GM12878 (cell line): ENCODE measurements around the gene MAGI3. TPM values are rescaled to one million over a fixed set of nuclear protein-coding genes. Genes with fewer than 3 reads are reported as not detected.

Experiments
- ATAC-seq: fragments of 200-7000 bp; cut with Tn5 transposase; 3 replicates; pipeline ENCODE4 v1.9.1; 2020; ENCODE audit warnings: mild to moderate bottlenecking, moderate library complexity
- BruUV-seq: library from RNA; stranded (reverse); fragments of 400-500 nt; replicated peaks from 2 replicates; lab custom pipeline; 2021; lab: Mats Ljungman, UMichigan
- CTCF ChIA-PET: fragments of 300-600 bp; sonication (Branson Sonifier 250); formaldehyde crosslinking; extraction: SDS; loops from one replicate; lab custom pipeline; 2021; ENCODE audit warnings: inconsistent platforms; lab: Yijun Ruan, JAX
- POLR2A ChIA-PET: fragments of 350-600 bp; formaldehyde crosslinking; extraction: SDS; loops from one replicate; lab custom pipeline; 2021; ENCODE audit warnings: inconsistent platforms; lab: Charles Lee
- RAD21 ChIA-PET: fragments of 300-600 bp; sonication (Branson Sonifier 250); formaldehyde crosslinking; loops from one replicate; lab custom pipeline; 2023; ENCODE audit warnings: antibody characterized with exemption; ENCODE audit not compliant: unreplicated experiment; lab: Charles Lee
- SMC1A ChIA-PET: fragments of 300-600 bp; sonication (Branson Sonifier 250); formaldehyde crosslinking; loops from one replicate; lab custom pipeline; 2023; ENCODE audit not compliant: unreplicated experiment, uncharacterized antibody; lab: Charles Lee
- DNase-seq: peaks from one replicate; pipeline ENCODE4 v3.0.0-alpha.2; 2011; ENCODE audit warnings: low read depth, low spot score
- FAIRE-seq: peaks from 3 replicates; lab custom pipeline; 2011; peaks lifted over from hg19 to GRCh38; lab: Jason Lieb, UNC
- H2AFZ ChIP-seq: 2 replicates; pipeline ENCODE4 v1.6.0; 2011; ENCODE audit warnings: low read depth, low read length, control low read depth; ENCODE audit not compliant: control insufficient read depth
- H3K27ac ChIP-seq: 2 replicates; pipeline ENCODE4 v1.5.1; 2011; ENCODE audit warnings: control low read depth; ENCODE audit not compliant: control insufficient read depth, insufficient read depth
- H3K27me3 ChIP-seq, 2 experiments: replicated peaks in 1 of 2; 2 replicates each; pipeline versions ENCODE4 v1.6.0 to v1.6.1; 2011; ENCODE audit warnings: low read length in 1 of 2; ENCODE audit not compliant: control insufficient read depth in 2 of 2, insufficient read depth in 2 of 2
- H3K36me3 ChIP-seq, 2 experiments: 2 replicates each; pipeline ENCODE4 v1.5.1; 2011; ENCODE audit warnings: low read length in 1 of 2; ENCODE audit not compliant: control insufficient read depth in 2 of 2, insufficient read depth in 2 of 2
- H3K4me1 ChIP-seq: 2 replicates; pipeline ENCODE4 v1.6.1; 2011; ENCODE audit warnings: mild to moderate bottlenecking, low read length, moderate library complexity, mixed read lengths; ENCODE audit not compliant: control insufficient read depth, insufficient read depth
- H3K4me2 ChIP-seq: 2 replicates; pipeline ENCODE4 v1.6.0; 2011; ENCODE audit warnings: control low read depth; ENCODE audit not compliant: control insufficient read depth, insufficient read depth
- H3K4me3 ChIP-seq: fragments of 200-600 bp; sonication (generic); 2 replicates; pipeline ENCODE4 v1.5.1; 2016
- H3K79me2 ChIP-seq: 2 replicates; pipeline ENCODE4 v1.6.0; 2011; ENCODE audit warnings: low read length; ENCODE audit not compliant: control insufficient read depth, insufficient read depth
- H3K9ac ChIP-seq: 2 replicates; pipeline ENCODE4 v1.8.0; 2011; ENCODE audit warnings: low read length, control low read depth, mixed read lengths; ENCODE audit not compliant: control insufficient read depth, insufficient read depth
- H3K9me3 ChIP-seq: replicated peaks from 3 replicates; pipeline ENCODE4 v1.5.1; 2011; ENCODE audit warnings: mild to moderate bottlenecking, low read length; ENCODE audit not compliant: control insufficient read depth, insufficient read depth
- H4K20me1 ChIP-seq: 2 replicates; pipeline ENCODE4 v1.6.0; 2011; ENCODE audit not compliant: control insufficient read depth, insufficient read depth
- CHD4 ChIP-seq: fragments of 200-600 bp; sonication (generic); IDR thresholded peaks from 2 replicates; pipeline ENCODE4 v1.6.1; 2016; ENCODE audit warnings: mild to moderate bottlenecking
- E2F8 ChIP-seq: fragments of 450-650 bp; IDR thresholded peaks from 2 replicates; pipeline ENCODE4 v1.6.1; 2018; ENCODE audit warnings: mild to moderate bottlenecking, low read depth, moderate library complexity; ENCODE audit not compliant: partially characterized antibody
- HDAC6 ChIP-seq: fragments of 200-600 bp; sonication (generic); IDR thresholded peaks from one replicate; pipeline ENCODE4 v1.8.0; 2017; ENCODE audit warnings: antibody characterized with exemption; ENCODE audit not compliant: unreplicated experiment
- KAT2A ChIP-seq: conservative IDR thresholded peaks from 2 replicates; pipeline ENCODE4 v1.6.1; 2011; ENCODE audit warnings: low read depth, low read length; ENCODE audit not compliant: control insufficient read depth
- MYC ChIP-seq: IDR thresholded peaks from 2 replicates; pipeline ENCODE4 v1.6.1; 2011; ENCODE audit warnings: mild to moderate bottlenecking, low read length, moderate library complexity, inconsistent platforms; ENCODE audit not compliant: insufficient read depth, insufficient replicate concordance, insufficient read length, severe bottlenecking
- NFIC ChIP-seq: IDR thresholded peaks from 2 replicates; pipeline ENCODE4 v1.6.1; 2012; ENCODE audit warnings: low read depth, mild to moderate bottlenecking, inconsistent platforms, low read length, moderate library complexity
- NR2F1 ChIP-seq: fragments of 450-650 bp; conservative IDR thresholded peaks from 2 replicates; pipeline ENCODE4 v1.6.1; 2017; ENCODE audit warnings: mild to moderate bottlenecking
- RAD51 ChIP-seq: fragments of 450-650 bp; IDR thresholded peaks from 2 replicates; pipeline ENCODE4 v1.6.1; 2016; ENCODE audit warnings: moderate library complexity, mild to moderate bottlenecking, inconsistent platforms
- SMC3 ChIP-seq: IDR thresholded peaks from 2 replicates; pipeline ENCODE4 v1.6.1; 2011; ENCODE audit warnings: low read length, improper control_type of control experiment, borderline replicate concordance
- SREBF2 ChIP-seq: IDR thresholded peaks from 2 replicates; pipeline ENCODE4 v1.6.1; 2012; ENCODE audit warnings: mild to moderate bottlenecking, low read length
- SRF ChIP-seq, 2 experiments: IDR thresholded peaks; 2 replicates each; pipeline ENCODE4 v1.6.1; 2011; ENCODE audit warnings: low read depth in 2 of 2, low read length in 2 of 2, mild to moderate bottlenecking in 1 of 2, moderate library complexity in 1 of 2
- SUZ12 ChIP-seq: fragments of 200-600 bp; sonication (generic); IDR thresholded peaks from one replicate; pipeline ENCODE4 v1.6.1; 2018; ENCODE audit warnings: antibody characterized with exemption, mild to moderate bottlenecking; ENCODE audit not compliant: unreplicated experiment
- TCF7 ChIP-seq: IDR thresholded peaks from 2 replicates; pipeline ENCODE4 v1.6.1; 2014; ENCODE audit warnings: antibody characterized with exemption, borderline replicate concordance
- ZNF217 ChIP-seq: fragments of 450-650 bp; IDR thresholded peaks from 2 replicates; pipeline ENCODE4 v1.6.1; 2017; ENCODE audit warnings: antibody characterized with exemption, mild to moderate bottlenecking
- WGBS: methylation state at CpG from one replicate; pipeline ENCODE4 v1.1.6; 2016; ENCODE audit warnings: low lambda C conversion rate; ENCODE audit not compliant: insufficient replicate concordance, insufficient coverage; ENCODE audit errors: missing lambda C conversion rate; 5-methylcytosine and 5-hydroxymethylcytosine counted together
- in situ Hi-C: fragments of 300-500 bp; cut with MboI; formaldehyde crosslinking; loops from 9 replicates; pipeline ENCODE4 v1.14.3; 2018; ENCODE audit warnings: mixed read lengths
- intact Hi-C: fragments of 100-400 bp; cut with micrococcal nuclease; formaldehyde crosslinking; loops from one replicate; pipeline ENCODE4 v1.14.2; 2022; ENCODE audit not compliant: unreplicated experiment
- polyA plus RNA-seq, 11 experiments: library from polyadenylated mRNA; depleted of rRNA in 4 of 11; unstranded in 6 of 11; stranded (reverse) in 5 of 11; fragments of >200 nt; fragmentation: Nextera tagmentation in 4 of 11; fragmentation: Illumina TruSeq in 1 of 11; extraction: Ambion mirVana in 4 of 11; extraction: Trizol in 1 of 11; gene quantifications; 1 replicate in 1 of 11; 2 replicates in 10 of 11; pipeline versions ENCODE4 v1.2.1 to v1.2.3, GENCODE V29; 2011 to 2016; ENCODE audit warnings: inconsistent platforms in 2 of 11, missing spikeins in 2 of 11, low read depth in 1 of 11
- total RNA-seq, 4 experiments: library from RNA; depleted of rRNA in 3 of 4; stranded (reverse); fragments of >200 nt in 3 of 4; fragmentation: Illumina TruSeq in 1 of 4; extraction: Trizol in 1 of 4; gene quantifications; 2 replicates each; pipeline versions ENCODE4 v1.2.1 to v1.2.3, GENCODE V29; 2013 to 2021
- TF ChIP-seq, protein P1 (sequence below): fragments of 150-350 bp; IDR thresholded peaks from 2 replicates; pipeline ENCODE4 v1.6.1; 2016; ENCODE audit warnings: low read depth, low read length

The MAGI3 gene
- total and polyA plus RNA-seq, 10 of the 15 experiments (the other 5 are each of a cell fraction or from before 2014, with no cell fraction given), result 0.17 to 0.65 (median 0.32) TPM

GRCh38 chr1:113429461-113430153, 39.3 kb downstream of the MAGI3 start:
- FAIRE-seq, result no peak
- H3K27me3 ChIP-seq, result no peaks in the 10 kb centered on the region
- H4K20me1 ChIP-seq, result no peaks in the 10 kb centered on the region
- no TSS peak for BruUV-seq
- ChIA-PET SMC1A (no interaction called here), CTCF (interaction anchor here (1.0 kb wide), 1 partner anchor 357 kb away, joined by 4 read pairs; the partner anchor contains the start of gene LRIG2), POLR2A (no interaction called here), RAD21 (no interaction called here)
- no peaks in the 10 kb centered on the region for H3K79me2 ChIP-seq
- no peak overlapping the region for H3K4me2 ChIP-seq
- H3K9ac ChIP-seq, result no peak overlapping the region
- TF ChIP-seq SRF (IDR thresholded peaks at IDR 0.05; ENCODE audit: low read depth in 2 of 2, low read length in 2 of 2), result no peak
- no peak for TF ChIP-seq SREBF2
- TF ChIP-seq E2F8, result no peak
- no peak for TF ChIP-seq SUZ12
- no peak for TF ChIP-seq KAT2A
- TF ChIP-seq CHD4, result no peak
- TF ChIP-seq HDAC6, result no peak
- TF ChIP-seq ZNF217, result no peak
- no peak for TF ChIP-seq MYC
- TF ChIP-seq RAD51, result no peak
- TF ChIP-seq TCF7, result no peak
- no peak for TF ChIP-seq NFIC
- TF ChIP-seq, protein P1, sequence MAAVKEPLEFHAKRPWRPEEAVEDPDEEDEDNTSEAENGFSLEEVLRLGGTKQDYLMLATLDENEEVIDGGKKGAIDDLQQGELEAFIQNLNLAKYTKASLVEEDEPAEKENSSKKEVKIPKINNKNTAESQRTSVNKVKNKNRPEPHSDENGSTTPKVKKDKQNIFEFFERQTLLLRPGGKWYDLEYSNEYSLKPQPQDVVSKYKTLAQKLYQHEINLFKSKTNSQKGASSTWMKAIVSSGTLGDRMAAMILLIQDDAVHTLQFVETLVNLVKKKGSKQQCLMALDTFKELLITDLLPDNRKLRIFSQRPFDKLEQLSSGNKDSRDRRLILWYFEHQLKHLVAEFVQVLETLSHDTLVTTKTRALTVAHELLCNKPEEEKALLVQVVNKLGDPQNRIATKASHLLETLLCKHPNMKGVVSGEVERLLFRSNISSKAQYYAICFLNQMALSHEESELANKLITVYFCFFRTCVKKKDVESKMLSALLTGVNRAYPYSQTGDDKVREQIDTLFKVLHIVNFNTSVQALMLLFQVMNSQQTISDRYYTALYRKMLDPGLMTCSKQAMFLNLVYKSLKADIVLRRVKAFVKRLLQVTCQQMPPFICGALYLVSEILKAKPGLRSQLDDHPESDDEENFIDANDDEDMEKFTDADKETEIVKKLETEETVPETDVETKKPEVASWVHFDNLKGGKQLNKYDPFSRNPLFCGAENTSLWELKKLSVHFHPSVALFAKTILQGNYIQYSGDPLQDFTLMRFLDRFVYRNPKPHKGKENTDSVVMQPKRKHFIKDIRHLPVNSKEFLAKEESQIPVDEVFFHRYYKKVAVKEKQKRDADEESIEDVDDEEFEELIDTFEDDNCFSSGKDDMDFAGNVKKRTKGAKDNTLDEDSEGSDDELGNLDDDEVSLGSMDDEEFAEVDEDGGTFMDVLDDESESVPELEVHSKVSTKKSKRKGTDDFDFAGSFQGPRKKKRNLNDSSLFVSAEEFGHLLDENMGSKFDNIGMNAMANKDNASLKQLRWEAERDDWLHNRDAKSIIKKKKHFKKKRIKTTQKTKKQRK, result no peak
- TF ChIP-seq NR2F1, result no peak
- TF ChIP-seq SMC3, result no peak
- H3K4me3 ChIP-seq, result no peak overlapping the region
- peak; percentile 58 for ATAC-seq
- no peak overlapping the region; the same call in 1 of the 2 replicates for H2AFZ ChIP-seq
- no peaks in the 10 kb centered on the region for H3K4me1 ChIP-seq
- in situ Hi-C loops (no loop called here), intact Hi-C loops (no loop called here)
- no peak for DNase-seq
- no peaks in the 10 kb centered on the region for H3K9me3 ChIP-seq
- no peak overlapping the region for H3K27ac ChIP-seq
- no peaks in the 10 kb centered on the region for H3K36me3 ChIP-seq
- WGBS, result 41% methylated on average over 3 of the region's 3 CpGs
